Suppressor macrophage treated with lipopolysaccharide for 4 hours (primary cell): ENCODE measurements around the gene MED12L.

Experiments used
- DNase-seq: peaks from one replicate; pipeline ENCODE4 v3.0.0-alpha.2; 2020

MED12L gene

GRCh38 chr3:151267066-151267465 is 181.6 kb downstream of the MED12L start:
- no peak for DNase-seq

- no peak for DNase-seq
Measured at GRCh38 chr3:151268267-151269235, 183.1 kb downstream of the MED12L start.

DNA sequence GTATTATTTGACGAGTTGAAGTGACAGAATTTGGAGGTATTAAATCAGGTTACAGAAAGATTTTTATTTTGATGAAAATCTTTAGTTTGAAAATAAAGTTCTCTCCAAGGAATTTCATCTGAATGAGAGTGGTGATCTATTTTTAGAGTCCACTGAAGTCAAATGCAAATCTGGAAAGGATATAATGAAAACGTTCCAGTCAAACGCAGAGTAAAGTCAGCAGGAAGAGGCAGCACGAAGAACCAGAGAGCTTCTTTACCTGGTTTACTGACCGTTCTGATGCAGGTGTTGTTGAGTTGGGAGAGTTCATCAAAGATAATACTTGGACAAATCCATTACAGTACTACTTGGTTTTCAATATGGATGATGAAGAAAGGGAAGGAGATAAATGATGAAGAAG is 184.2 kb downstream of the MED12L start:
- no peak for DNase-seq

DNA sequence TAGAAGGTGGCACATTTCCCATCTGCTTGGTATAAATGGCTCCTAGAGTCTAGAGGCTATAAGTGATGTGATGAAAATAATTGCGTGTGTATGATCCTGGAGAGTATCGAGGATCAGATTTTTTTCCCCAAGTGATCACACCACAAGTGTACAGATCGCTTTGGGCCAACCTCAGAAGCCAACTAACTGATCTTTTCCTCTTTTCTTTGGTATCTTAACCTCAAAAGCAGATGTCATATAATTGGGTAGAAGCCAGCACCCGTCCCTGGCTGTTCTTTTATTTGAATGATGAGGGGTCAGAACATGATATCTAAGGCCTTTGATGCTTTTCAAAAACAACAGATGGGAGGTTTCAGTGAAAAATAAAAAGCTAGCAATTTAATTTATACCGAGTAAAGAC is 189.6 kb downstream of the MED12L start:
- no peak for DNase-seq

DNA sequence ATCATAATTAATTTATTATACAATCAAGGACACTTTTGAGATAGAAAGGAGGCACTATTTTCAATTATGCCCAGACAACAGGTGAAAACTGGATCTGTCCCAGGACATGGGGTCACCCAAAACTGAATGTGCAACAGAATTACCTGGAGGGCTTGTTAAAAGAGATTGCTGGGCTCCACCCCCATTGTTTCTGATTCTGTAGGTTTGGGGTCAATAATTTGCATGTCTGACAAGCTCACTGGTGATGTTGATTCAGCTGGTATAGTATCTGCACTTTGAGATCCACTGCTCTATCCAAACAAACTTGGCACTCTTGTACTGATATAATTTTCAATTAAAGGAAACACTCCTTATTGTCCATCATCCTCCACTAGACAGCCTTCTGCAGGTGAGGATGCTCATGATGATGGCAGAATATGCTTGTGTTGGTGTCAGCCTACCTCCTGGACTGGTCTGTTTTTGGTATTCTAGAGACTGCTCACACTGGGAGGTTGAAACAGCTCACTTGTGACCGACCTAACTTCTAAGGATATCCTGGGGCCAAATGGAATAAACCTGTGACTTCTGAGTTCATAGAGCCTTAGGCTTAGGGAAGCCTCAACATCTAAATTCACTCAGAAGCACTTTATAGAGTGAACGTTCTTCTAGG is 190.7 kb downstream of the MED12L start:
- no peak for DNase-seq

- DNase-seq = peak; percentile 13
Measured at GRCh38 chr3:151276687-151277042, 191.2 kb downstream of the MED12L start.

GRCh38 chr3:151278230-151278629 is 192.8 kb downstream of the MED12L start, which contains the start of gene P2RY14:
Gene P2RY14 (minus strand): TSS chr3:151278542. CDS start chr3:151214316, 64,226 bp downstream.
- DNase-seq = peak; percentile 57

GRCh38 chr3:151281671-151282324 is 196.3 kb downstream of the MED12L start:
- no peak for DNase-seq

DNA sequence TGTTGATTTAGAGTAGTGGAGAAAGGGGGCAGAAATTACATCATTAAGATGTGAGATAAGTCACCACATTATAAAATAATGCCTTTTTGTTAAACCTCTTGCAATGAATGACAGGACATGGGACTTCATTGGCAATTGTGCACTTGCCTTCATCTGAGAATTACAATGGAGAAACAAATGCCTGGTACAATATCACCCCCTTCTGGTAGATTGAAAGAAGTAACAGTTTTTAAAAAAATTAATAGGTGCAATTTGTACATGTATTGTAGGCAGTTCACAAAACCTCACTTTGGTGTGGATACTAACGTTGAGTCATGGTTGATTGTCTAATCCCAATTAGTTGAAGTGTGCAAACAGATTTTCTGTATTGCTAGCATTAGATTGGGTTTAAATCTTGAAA is 197.5 kb downstream of the MED12L start:
- peak; percentile 64 for DNase-seq

- no peak for DNase-seq
Measured at GRCh38 chr3:151283387-151283786, 197.9 kb downstream of the MED12L start.

- DNase-seq = peak; percentile 73
Measured at GRCh38 chr3:151283907-151284461, 198.5 kb downstream of the MED12L start.

DNA sequence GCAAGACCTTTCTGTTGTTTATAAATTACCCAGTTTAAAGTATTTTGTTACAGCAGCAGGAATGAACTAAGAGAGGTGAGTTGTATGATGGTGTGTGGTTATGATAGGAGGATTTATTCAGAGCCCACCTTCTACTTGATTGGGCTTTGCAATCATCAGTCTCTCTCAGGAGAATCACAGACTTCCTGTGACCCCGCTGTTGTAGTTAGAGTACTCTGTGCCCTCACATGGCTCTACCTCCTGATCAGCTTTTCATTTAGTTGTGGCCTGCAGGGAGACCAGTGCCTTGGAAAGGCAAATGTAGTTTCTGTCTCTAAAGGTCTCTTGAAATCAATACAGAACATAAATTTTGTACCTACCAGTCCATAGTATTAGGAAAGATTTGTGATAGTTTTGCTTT is 200.5 kb downstream of the MED12L start:
- no peak for DNase-seq

- no peak for DNase-seq
Measured at GRCh38 chr3:151289445-151289844, 204.0 kb downstream of the MED12L start.

DNA sequence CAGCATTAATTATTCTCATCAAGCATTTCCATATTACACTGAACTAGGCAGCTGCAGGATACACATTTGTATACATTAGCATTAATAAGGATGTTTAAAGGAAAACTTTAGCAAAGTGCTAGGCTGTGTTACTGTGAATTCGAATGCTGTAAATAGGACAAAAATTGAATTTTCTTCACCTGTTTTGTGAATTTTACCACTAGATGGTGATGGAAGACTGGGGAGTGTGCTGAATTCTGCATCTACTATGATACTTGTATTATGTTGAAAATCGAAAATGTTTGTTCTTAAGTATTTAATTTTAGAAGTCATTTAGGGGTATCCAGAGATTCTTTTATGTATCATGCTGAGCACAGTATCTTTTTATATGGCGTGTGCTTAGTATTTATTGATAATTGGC is 205.2 kb downstream of the MED12L start:
- DNase-seq = peak; percentile 48

DNA sequence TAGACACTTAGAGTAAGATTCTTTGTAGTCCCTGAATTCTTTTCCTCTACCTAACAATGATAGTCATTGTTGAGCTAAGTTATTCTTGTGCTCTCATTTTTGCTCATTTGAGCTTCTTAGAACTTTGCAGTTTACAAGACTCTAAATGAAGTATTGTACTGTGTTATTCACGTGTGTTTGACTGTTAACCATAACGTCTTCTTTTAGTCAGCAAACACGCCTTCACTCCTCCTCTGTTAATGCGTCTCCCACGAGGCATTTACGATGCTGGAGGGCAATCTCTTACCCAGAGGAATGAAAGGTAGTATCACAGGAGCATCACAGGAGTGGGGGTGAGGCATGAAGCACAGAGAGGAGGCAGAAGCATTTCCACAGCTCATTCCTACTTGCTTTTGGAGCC is 207.7 kb downstream of the MED12L start:
- DNase-seq = no peak

DNA sequence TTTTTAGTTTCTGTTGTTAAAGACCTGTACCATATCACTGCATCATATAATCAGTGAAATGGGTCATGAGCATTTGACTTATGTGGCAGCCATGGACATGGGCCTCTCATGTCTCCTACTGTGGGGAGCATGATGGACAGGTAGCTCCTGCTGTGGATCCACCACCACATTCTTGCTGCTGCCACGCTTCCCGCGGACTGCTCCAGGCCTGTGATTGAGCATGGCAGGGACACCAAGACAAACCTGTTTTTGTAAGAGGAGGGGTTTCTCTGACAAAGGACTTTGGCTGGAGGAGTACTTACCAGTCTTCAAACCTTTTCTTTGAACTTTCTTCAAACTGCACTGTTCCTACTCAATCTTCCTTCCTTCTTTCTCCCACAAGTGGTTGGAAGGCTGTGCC is 210.8 kb downstream of the MED12L start:
- no peak for DNase-seq

DNA sequence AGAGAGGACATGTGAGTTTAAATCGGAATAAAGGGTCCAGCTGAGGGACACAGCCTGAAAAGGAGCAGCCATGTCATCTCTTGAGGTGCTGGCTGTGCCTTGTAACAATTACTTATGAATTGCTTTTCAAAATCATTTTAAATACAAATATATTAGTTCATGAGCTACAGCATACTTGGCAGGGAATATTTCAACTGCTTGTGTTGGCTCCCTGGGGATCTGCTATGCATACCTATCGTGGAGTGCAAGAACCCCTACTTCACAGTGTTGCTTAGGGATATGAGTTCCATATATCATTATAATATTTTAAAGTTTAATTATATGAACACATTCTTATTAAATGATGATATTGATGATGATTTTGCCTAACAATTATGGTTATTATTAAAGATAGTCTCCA is 212.0 kb downstream of the MED12L start:
- DNase-seq = no peak

GRCh38 chr3:151299006-151299405 is 213.5 kb downstream of the MED12L start:
- no peak for DNase-seq

- DNase-seq = no peak
Measured at GRCh38 chr3:151300539-151300938, 215.1 kb downstream of the MED12L start.

DNA sequence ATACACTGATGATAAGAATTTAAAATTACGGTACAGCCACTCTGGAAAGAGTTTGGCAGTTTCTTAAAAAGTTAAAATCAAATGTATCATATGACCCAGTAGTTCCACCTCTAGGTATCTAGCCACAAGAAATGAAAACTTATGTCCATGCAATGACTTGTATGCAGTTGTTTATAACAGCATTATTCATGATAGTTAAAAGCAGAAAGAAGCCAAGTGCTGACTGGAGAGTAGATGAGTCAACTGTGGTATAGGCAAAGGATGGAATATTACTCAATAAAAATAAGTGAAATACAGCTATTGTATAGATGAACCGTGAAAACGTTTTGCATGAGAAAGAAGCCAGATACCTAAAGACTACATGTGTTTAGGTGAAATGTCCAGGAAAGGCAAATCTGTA is 216.3 kb downstream of the MED12L start:
- DNase-seq = peak; percentile 34

DNA sequence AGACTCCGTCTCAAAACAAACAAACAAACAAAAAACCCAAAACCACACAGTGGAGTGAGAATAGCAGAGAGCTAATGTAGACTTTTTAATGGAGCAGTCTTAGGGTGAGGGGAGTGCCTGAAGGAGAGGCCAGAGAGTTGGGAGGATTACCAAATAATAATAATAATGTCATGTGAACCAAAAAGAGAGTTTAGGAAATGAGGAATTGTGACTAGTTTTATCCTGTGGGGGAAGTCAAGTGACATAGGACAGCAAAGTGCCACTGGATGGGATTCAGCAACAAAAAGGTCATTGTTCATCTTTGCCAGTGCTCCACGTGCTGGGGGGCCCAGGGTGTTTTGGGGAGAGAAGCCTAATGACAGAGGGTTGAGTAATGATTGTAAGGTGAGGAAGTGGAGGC is 218.3 kb downstream of the MED12L start:
- DNase-seq = peak; percentile 28

- DNase-seq = no peak
Measured at GRCh38 chr3:151305060-151305774, 219.8 kb downstream of the MED12L start.

DNA sequence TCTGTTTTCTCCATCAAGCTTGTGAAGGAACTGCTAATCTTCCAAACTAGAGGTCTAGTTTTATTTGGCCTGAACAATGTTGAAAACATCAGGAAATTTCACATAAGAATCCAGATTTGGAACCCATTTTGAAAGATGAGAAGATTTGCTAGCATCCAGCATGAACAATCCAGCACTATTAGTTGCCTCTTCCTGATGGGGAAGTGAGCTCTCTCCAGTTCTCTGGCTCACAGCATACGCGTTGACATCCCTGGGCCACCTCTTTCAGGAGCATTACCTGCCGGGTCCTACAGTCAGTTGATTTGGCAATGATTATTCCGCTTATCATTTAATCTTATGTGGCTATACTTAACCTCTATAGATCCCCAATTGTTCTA is 220.3 kb downstream of the MED12L start:
- no peak for DNase-seq
